ENCODE data around the gene SMYD2. TPM values are rescaled to one million over a fixed set of nuclear protein-coding genes. Genes with fewer than 3 reads are reported as not detected.

The SMYD2 gene
- polyA plus RNA-seq, 1 donor = 58.2 TPM

GRCh38 chr1:214303141-214303930, 22.4 kb downstream of the SMYD2 start:
- no peak for DNase-seq

GRCh38 chr1:214305164-214305751, 24.3 kb downstream of the SMYD2 start:
- DNase-seq = no peak

- no peak for DNase-seq
Observed at GRCh38 chr1:214306269-214306668, 25.3 kb downstream of the SMYD2 start.

GRCh38 chr1:214310010-214310409, 29.1 kb downstream of the SMYD2 start:
- DNase-seq = no peak

- no peak for DNase-seq
Observed at GRCh38 chr1:214310777-214311690, 30.1 kb downstream of the SMYD2 start.

- DNase-seq = no peak
Observed at GRCh38 chr1:214312530-214313051, 31.6 kb downstream of the SMYD2 start.

- no peak for DNase-seq
Observed at GRCh38 chr1:214314178-214314843, 33.4 kb downstream of the SMYD2 start.

- DNase-seq = no peak
Observed at GRCh38 chr1:214316593-214316992, 35.6 kb downstream of the SMYD2 start.

- no peak for DNase-seq
Observed at GRCh38 chr1:214317300-214317699, 36.3 kb downstream of the SMYD2 start.

- DNase-seq = no peak
Observed at GRCh38 chr1:214317734-214318133, 36.8 kb downstream of the SMYD2 start.

- no peak for DNase-seq
Observed at GRCh38 chr1:214318356-214318755, 37.4 kb downstream of the SMYD2 start.

GRCh38 chr1:214318956-214319736, 38.2 kb downstream of the SMYD2 start:
- DNase-seq = no peak

- DNase-seq = no peak
Observed at GRCh38 chr1:214319938-214320337, 39.0 kb downstream of the SMYD2 start.

GRCh38 chr1:214321705-214322453, 40.9 kb downstream of the SMYD2 start:
- no peak for DNase-seq

- no peak for DNase-seq
Observed at GRCh38 chr1:214324896-214325800, 44.2 kb downstream of the SMYD2 start.

- DNase-seq = no peak
Observed at GRCh38 chr1:214326406-214326805, 45.4 kb downstream of the SMYD2 start.

GRCh38 chr1:214327514-214327913, 46.6 kb downstream of the SMYD2 start:
- DNase-seq = no peak

- peak; percentile 76 for DNase-seq
Observed at GRCh38 chr1:214328770-214329469, 48.0 kb downstream of the SMYD2 start.
